GM19035 (cell line): ENCODE results near the gene LMBRD1.
"Not testable (repeated sequence)": the region's sequence is repeated elsewhere in the genome, so short reads cannot be mapped to it uniquely, and the experiment has no call there.

Source experiments
- ATAC-seq: cut with Tn5 transposase; IDR thresholded peaks from one replicate; pipeline ENCODE4 v1.9.1; 2021; ENCODE audit not compliant: unreplicated experiment

LMBRD1 gene

DNA sequence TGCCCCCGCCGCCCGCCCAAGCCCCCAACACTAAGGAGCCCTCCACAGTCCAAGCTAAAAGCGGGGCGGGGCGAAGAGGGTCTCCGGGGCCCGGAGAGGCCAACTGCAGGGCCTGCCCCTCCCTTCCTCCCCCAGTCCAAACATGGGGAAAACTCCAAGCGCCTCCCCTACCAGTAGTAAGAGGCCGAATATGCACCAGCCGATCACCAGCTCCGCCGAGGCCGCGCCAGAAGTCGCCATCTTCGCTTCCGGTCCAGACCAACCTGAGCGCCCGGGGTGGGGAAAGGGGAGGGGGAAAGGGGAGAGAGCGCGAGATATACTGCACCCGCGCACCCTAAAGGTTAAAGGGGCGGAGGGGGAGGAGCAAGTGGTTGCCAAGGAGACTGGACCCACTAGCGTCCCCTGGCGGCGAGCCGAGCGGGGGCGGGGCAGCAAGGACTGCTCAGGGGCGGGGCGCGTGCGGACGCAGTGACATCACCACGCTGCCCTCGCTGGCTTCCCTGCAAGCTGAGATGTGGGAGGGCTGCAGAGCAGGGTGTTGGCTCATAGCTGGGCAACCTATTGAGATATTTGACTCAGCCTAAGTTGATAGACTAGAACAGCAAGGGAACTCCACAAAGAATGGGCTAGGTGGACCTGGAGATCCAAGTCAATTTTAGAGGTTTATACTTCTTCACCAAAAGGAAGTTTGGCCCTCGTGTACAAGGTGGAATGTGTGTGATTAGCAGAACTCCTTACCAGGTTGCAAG is at the start of gene LMBRD1:
LMBRD1 (minus strand) TSS at position 369 of the 749 bp plus-strand sequence; CDS start at position 240, 129 bp downstream.
- ATAC-seq: peak; percentile 93

- ATAC-seq: no peak
Observed at GRCh38 chr6:69846312-69846711, 49.5 kb upstream of the LMBRD1 start.

DNA sequence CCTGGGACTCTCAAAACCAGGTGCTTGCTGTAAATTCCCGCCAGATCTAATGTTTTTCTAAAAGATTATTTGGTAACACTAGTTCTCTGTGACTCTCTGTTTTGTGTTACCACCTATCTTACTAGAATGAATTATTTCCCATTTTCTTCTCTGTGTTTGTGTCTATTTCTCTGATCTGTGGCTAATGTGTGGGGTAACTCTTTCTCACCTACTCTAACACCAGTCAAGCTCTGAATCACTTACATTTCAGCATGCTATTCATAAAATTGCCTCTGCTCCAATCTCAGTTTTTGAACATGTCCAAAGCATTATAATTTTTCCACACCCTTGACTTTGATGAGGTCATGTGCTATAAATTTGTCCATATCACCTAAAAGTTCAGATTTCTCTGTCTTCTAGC is 46.4 kb upstream of the LMBRD1 start:
- no peak for ATAC-seq

GRCh38 chr6:69841862-69842261 is 45.1 kb upstream of the LMBRD1 start:
- ATAC-seq: no peak

- ATAC-seq: peak; percentile 83
Observed at GRCh38 chr6:69835414-69836179, 38.8 kb upstream of the LMBRD1 start.

DNA sequence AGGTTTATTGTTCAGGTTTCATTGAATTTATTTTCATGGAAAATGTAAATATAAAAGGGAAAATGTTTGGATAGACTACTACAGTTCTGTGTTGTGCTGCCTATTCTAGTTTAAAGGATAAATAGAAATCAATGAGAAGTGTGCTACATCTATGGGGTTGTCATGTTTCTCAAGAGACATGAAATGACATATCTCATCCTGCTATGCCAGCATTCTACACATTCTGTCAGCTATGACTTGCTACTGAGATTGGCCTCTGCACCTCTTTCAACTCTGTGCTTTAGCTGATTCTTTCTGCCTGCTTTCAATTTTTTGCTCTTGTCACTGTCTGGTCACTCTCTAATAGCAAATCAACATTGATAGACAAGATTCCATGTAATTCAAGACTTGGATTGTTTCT is 35.7 kb upstream of the LMBRD1 start:
- no peak for ATAC-seq

DNA sequence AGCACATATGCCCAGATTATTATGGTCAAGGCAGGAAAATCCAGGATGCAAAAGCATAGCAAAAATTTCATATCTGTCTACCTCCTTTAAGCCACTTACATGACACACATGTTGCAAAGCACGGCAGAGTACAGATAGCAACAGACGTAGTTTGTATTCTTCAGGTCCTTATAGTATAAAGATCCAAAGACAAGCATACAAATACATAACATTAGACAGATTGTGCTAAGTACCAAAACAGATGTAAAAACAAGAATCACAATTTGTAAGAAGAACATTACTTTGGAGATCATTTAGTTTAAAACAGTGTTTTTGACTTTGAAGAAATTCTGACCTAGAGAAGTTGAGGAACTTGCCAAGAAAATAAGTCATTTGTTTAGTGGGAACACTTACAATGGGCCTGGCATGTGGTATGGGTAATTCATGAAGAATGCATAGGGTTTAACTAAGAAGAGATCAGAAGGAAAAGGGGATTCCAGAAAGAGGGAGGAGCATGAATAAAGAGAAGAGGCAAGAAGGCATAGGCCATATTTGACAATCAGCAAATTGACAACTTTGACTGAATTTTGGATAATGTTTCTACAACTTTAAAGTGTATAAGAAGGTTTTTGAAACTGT is 30.6 kb upstream of the LMBRD1 start:
- no peak for ATAC-seq

DNA sequence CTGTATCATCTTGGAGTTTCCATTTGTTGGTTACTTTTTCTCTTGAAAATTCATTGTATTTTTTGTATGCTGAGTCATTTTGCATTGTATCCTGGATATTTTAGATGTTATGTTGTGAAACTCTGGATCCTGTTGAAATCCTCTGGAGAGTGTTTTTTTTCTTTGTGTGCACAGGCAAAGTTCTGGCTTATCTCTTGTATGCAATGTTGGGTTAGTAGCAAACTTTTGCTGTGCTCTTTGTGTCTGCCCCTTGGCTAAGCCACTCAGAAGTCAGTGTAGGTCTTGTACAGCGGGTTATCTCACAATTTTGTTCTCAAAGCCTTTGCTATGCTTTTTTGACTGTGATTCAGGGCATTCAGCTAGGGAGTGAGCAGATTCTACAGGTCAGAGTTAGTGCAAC is 29.1 kb upstream of the LMBRD1 start:
- no peak for ATAC-seq

GRCh38 chr6:69824355-69824754 is 27.5 kb upstream of the LMBRD1 start:
- ATAC-seq: not testable (repeated sequence)

GRCh38 chr6:69820438-69820837 is 23.6 kb upstream of the LMBRD1 start:
- no peak for ATAC-seq

DNA sequence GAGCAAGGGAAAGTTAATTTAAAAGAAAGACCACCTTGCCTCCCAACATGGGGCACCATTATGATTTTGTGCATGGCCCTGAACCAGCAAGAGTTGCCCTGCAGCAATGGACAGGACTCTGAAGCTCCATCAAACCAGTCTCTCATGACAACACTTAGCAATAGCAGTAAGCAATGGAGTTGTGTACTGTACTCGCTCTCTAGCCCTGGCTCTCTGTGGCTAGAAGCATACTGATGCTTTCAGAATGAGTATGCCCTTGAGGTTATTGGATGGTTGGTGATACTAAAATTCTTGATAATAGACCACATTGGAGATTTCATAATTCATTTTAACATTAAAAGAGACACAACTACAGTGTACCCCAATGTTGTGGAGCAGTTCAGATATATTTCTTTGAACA is 23.2 kb upstream of the LMBRD1 start:
- ATAC-seq: no peak

DNA sequence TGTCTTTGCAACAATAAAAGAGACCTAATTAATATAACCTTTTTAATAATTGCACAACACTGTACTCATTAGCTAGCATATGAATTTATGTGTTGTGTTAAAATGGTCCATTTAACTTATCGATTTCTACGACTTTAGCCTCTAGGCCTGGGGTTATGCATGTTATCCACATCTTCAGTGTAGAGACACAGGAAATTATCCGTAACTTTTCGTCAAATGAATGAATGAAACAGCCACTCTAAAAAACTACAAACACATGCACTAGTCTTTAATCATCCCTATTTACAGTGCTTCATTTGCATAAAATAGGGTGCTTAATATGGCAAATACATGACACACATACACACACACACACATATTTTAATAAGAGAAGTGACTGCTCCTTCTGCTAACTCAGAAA is 22.3 kb upstream of the LMBRD1 start:
- ATAC-seq: no peak

DNA sequence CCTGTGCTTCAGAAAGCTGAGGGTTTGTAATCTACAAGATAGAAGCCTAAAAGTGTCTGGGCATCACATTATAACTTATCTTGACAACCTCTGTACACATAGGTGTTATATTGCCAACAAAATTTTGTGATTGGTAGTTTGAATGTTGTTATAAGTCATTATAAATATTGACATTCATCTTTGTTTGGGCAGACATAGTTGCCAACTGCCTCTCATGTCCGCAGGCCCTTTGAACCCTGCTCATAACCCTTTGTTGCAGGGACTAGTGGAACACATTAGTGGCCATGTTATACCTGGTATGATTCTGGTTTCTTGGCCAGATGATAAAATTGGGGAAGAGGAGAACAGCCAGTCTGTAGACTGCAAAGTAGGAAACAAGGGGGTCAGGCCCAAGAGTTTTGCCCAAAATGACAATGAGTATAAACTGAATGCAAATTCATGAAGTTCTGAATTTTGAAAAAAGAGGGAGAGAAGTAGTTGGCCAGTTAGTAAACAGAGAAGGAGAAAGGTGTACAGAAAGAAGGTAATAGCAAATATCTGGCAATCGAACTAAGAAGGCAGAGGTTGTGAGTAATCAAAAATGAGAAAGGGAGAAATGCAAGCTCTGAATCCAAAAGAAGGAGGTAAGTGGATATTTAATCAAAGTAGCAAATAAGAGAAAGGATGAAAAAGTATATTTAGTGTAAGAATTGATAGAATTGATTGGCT is 21.6 kb upstream of the LMBRD1 start:
- no peak for ATAC-seq

GRCh38 chr6:69817358-69817757 is 20.5 kb upstream of the LMBRD1 start:
- ATAC-seq: no peak

DNA sequence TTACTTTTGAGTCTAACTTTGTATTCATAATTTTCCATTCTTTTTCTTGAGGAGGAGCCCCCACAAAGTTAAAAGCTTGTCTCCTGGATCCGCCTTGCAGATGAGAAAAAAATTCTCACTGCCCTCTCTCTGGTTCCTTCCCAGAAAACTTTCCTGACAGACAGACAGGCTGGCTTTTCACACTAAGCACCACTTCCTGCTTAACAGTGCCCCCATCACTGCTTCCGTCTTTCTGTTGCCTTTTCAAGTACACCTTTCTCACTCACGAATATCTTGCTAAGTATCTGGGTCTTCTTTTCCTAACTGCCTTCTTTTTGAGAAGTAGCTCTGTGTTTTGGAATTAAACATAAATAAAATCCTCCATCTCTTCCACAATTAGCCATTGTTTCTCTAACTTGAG is 19.8 kb upstream of the LMBRD1 start:
- no peak for ATAC-seq

DNA sequence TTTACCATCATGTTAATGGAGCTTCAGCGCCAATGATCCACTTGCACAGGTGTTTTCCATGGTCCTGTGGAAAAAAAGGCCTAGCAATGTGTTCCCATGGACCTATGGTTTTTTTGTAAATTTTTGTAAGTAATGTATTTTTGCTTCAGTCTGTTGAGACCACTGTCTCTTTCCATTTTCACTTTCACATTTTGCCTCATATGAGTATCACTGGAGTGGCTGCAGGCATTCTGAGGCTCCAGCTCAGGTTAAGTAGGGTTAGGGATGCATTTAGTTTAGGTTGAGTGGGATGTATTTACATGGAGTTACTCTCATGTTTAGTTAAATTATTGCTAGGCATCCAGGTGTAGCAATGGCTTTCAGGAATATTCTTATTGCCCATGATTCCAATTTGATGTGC is 19.2 kb upstream of the LMBRD1 start:
- peak; percentile 73 for ATAC-seq

- peak; percentile 40 for ATAC-seq
Observed at GRCh38 chr6:69813508-69813907, 16.7 kb upstream of the LMBRD1 start.

DNA sequence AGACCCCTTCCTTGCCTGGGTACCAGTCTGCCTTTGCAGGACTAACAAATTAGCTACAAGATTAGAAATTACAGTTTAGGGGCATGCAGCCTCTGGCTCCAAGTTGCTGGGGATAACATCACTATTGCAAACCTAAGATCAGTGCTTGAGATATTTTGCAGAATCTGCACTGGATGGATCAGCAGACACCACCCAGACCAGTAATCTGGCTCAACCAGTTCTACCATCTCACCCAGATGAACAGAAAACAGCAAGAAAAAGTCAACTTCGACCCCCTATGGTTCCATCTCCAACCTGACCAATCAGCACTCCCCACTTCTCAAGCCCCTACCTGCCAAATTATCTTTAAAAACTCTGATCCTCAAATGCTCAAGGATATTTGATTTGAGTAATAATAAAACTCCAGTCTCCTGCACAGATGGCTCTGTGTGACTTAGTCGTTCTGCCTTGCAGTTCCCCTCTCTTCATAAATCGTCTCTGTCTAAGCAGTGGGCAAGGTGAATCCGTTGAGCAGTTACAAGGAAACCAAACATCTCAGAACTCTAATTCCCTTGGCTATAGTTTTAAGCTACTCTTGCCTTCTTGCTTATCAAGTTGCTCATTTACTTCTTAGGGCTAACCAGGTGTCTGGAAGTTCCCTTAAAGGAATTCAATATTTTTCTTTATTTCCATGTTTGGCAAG is 16.1 kb upstream of the LMBRD1 start:
- no peak for ATAC-seq

- ATAC-seq: no peak
Observed at GRCh38 chr6:69802995-69803394, 6.2 kb upstream of the LMBRD1 start.

DNA sequence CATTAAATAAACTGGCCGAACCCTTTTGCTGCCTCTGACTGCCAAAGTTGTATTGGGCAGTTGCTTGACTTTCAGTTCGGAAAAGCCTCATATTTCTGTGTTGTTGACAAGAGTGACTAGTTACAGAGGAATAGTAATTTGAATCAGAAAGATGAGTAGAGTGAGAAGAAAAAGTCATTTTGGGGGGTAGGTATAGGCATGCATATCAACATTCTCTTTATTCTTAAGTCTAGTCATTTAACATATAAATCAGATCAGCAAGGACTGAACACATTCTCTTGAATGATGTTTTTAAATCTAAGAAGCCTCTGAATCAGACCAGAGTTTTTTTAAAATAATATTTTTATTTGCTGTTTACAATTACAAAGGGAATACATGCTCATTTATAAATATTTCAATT is 4.9 kb upstream of the LMBRD1 start:
- no peak for ATAC-seq

DNA sequence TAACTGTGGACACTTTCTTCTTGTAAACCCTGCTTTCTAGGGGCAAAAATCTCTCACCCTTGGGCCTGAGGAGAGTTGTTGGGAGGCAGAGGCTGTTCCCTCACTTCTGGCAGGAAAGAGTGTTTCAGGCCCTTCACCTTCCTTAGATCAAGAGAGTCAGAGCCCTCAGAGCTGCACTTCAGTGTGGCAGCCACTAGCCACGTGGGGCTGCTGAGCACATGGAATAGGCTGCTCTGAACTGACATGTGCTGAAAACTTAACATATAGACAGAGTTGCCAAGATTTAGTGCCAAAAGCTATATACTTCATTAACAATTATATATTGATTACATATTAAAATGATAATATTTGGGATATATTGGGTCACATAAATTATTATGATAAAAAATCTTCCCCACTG is 4.4 kb upstream of the LMBRD1 start:
- ATAC-seq: no peak
